HG03457 (cell line): ENCODE measurements around the gene CHKA.

Experiments
- ATAC-seq: cut with Tn5 transposase; IDR thresholded peaks from one replicate; pipeline ENCODE4 v1.9.1; 2021; ENCODE audit warnings: moderate number of reproducible peaks; ENCODE audit not compliant: unreplicated experiment

CHKA gene

GRCh38 chr11:68076371-68077042 is 44.7 kb downstream of the CHKA start:
- no peak for ATAC-seq

DNA sequence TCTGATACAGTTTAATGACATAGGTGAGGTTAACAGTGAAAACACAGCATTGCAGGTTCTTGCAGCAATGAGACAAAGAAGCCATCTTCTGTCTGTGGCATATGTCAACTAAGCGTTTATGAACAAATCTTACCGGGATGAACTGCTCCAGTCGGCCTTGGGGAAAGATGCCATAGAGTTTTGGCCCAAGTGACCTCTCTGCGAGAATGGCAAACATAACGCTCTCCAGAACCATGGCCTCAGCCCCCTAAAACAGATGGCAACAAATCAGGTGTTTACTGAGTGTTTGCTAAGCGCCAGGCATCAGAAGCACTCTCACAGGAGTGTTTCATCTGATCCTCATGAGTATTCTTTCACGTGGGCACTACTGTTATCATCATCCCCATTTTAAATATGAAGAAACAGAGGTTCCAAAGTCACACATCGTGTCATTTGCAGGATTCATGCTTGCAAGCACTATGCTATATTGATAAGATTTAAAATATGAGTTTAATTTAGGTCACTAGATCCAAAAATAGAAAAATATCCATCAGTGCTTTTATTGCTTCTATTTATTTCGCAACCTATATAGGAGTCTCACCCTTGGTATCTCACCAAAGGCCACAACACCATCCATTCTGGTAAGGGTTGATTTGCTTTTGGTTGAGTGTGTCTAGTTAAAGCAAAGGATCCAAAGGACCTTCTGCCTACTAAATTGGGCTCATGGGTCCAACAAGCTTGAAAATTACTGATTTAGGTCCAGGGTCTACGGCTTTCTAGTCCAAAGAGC is 46.4 kb downstream of the CHKA start:
- no peak for ATAC-seq

GRCh38 chr11:68071281-68072048 is 49.7 kb downstream of the CHKA start:
- ATAC-seq, result no peak

GRCh38 chr11:68067991-68068390 is 53.2 kb downstream of the CHKA start:
- no peak for ATAC-seq

- no peak for ATAC-seq
These were observed 54.4 kb downstream of the CHKA start for GRCh38 chr11:68066742-68067141.

DNA sequence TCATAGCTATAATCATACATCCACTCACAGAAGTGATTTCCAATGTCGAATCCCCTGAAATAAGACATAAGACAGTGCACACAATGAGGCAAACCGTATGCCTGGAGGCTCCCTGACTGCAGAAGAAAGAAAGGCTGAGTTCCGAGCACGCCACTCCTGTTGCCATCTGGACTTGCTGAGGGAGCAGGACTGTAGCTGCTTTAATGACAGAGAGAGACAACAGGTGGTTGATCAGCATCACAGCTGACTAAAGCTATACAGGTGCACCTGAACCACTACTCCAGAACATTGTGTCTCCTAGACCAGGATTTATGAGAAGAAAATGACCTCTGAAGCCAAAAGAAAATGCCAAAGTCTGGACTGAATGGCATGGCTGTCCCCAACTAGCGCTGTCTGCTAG is 55.3 kb downstream of the CHKA start:
- ATAC-seq, result no peak

- ATAC-seq, result no peak
These were observed 56.3 kb downstream of the CHKA start for GRCh38 chr11:68064926-68065325.

- no peak for ATAC-seq
These were observed 59.7 kb downstream of the CHKA start for GRCh38 chr11:68061508-68061907.

DNA sequence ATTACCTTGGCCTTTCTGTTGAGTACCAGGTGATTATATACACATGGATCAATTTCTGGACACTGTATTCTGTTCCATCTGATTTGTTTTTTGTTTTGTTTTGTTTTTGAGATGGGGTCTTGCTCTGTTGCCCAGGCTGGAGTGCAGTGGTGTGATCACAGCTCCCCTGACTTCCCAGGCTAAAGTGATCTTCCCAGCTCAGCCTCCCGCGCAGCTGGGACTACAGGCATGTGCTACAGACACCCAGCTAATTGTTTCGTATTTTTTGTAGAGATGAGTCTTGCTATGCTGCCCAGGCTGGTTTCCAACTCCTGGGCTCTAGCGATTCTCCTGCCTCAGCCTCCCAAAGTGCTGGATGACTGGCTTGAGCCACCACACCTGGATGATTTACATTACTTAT is 63.4 kb downstream of the CHKA start:
- no peak for ATAC-seq

GRCh38 chr11:68056317-68057285 is 64.6 kb downstream of the CHKA start:
- no peak for ATAC-seq

DNA sequence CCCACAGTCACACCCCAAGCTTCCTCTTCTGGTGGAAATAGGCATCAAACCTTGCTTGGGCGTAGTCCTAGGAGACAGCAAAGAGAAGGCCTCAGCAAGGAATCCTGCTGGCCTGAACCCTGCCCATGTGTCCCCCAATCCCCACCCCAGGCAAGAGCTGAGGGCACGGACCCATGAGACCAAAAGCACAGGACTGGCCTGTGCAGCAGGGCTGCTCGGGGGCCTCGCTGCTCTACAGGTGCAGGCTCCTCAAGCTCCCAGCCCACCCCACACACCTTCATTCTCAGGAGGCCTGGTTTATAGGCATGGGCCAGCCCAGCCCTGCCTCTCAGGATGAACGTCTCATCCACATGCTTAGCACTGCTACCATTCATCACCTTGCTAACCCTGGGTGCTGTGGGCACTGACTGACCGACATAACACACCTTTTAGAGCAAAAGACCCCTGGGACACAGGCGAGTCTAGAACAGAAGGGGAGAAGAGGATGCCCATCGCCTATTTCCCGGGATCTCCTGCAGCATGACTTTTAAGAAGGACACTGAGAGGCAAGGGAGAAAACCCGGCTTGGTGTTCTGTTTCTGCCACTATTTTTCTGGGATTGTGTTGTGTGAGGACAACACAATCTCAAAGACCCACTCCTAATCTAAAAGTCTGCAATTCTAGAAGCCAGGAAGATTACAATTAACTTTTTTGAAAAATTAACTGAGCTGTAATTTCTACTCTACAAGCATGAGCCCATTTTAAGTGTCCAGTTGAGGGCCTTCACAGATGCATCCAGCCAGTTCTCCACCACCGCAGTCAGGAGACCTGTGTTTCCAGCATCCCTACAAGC is 67.0 kb downstream of the CHKA start:
- ATAC-seq, result no peak

DNA sequence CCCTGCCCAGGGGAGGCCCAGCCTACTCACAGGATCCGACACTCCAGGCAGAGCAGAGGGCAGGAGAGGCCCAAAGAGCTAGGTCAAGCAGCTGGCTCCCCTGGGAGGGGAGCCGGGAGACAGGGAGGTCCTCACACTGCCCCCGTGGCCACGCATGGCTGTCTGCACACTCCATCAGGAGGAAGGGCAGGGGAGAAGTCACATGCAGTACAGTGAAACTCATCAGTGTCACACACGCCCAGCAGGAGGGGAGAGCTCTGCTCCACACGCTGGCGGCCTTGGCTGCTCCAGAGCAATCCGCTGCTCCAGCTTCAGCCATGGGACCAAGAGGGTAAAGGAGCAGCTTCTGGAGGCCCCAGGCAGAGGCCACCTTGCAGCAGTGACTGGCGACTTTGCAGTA is 68.1 kb downstream of the CHKA start:
- ATAC-seq, result no peak

GRCh38 chr11:68052137-68052873 is 68.9 kb downstream of the CHKA start:
- no peak for ATAC-seq

GRCh38 chr11:68051191-68052136 is 69.7 kb downstream of the CHKA start:
- no peak for ATAC-seq

GRCh38 chr11:68050371-68050841 is 70.8 kb downstream of the CHKA start:
- no peak for ATAC-seq

- no peak for ATAC-seq
These were observed 71.4 kb downstream of the CHKA start for GRCh38 chr11:68049509-68050370.
